Measurements from ENCODE around the gene SULT1A1. TPM values are rescaled to one million over a fixed set of nuclear protein-coding genes. Genes with fewer than 3 reads are reported as not detected.
A peak's percentile ranks its signal among the peaks of the same experiment; 100 is the strongest.
"Not testable (repeated sequence)": the region's sequence is repeated elsewhere in the genome, so short reads cannot be mapped to it uniquely, and the experiment has no call there.

The SULT1A1 gene
- total and polyA plus RNA-seq, 3 experiments from 2014 or later = 5.9 to 7.4 (median 7.3) TPM

- H3K27ac ChIP-seq (ENCODE audit: low read depth, low read length) = not testable (repeated sequence)
- Mint-ChIP-seq H3K4me1 (peaks cover 13 to 24% (median 13%) of the 10 kb centered on the region in 3 donors), H3K4me3 (peak overlapping the region; percentile 82 to 89 (median 85))
Measured at GRCh38 chr16:28622532-28623171, 12.8 kb upstream of the SULT1A1 start.

GRCh38 chr16:28621481-28622155 lies 11.8 kb upstream of the SULT1A1 start:
- Histone ChIP-seq H3K36me3 (ENCODE audit: insufficient read depth, low read length) (no peaks in the 10 kb centered on the region), H3K9me3 (ENCODE audit: low read length) (no peaks in the 10 kb centered on the region), H3K27ac (ENCODE audit: low read depth, low read length) (no peak overlapping the region), H3K27me3 (ENCODE audit: insufficient read depth, low read length, poor library complexity, severe bottlenecking) (no peaks in the 10 kb centered on the region), H3K4me1 (ENCODE audit: insufficient read depth, low read length) (no peaks in the 10 kb centered on the region), H3K4me3 (ENCODE audit: low read length) (no peak overlapping the region)
- Mint-ChIP-seq H3K4me3 (peak overlapping the region; percentile 82 to 89 (median 85)), H3K27me3 (peaks cover 0 to 2% of the 10 kb centered on the region in 2 donors), H3K27ac (peak overlapping the region in 7 of 8 donors; percentile 1 to 74 (median 65)), H3K36me3 (peaks cover 0 to 23% (median 6%) of the 10 kb centered on the region in 3 donors), H3K9me3 (no peaks in the 10 kb centered on the region), H3K4me1 (peaks cover 13 to 24% (median 13%) of the 10 kb centered on the region in 3 donors)
- ChIA-PET POLR2A (no interaction called here), CTCF (no interaction called here)
- DNase-seq = no peak

More at GRCh38 chr16:28622532-28623171, 12.8 kb upstream of the SULT1A1 start:
- H3K4me1 ChIP-seq (ENCODE audit: insufficient read depth, low read length); H3K36me3 ChIP-seq (ENCODE audit: insufficient read depth, low read length); DNase-seq; H3K9me3 ChIP-seq (ENCODE audit: low read length); H3K9me3 Mint-ChIP-seq; H3K27me3 ChIP-seq (ENCODE audit: insufficient read depth, low read length, poor library complexity, severe bottlenecking); H3K27me3 Mint-ChIP-seq: not testable (repeated sequence)
- peak overlapping the region; percentile 51 to 89 (median 63) for H3K27ac Mint-ChIP-seq
- ChIA-PET POLR2A (interaction anchor here (1.0 kb wide), 1 partner anchor 130 kb away, joined by 4 read pairs; the partner anchor contains the start of gene CLN3), CTCF (interaction anchor here (0.7 kb wide), 1 partner anchor 29 kb away, joined by 3 read pairs; no protein-coding TSS in a partner anchor)
- H3K36me3 Mint-ChIP-seq = peaks cover 0 to 19% (median 6%) of the 10 kb centered on the region in 3 donors
- peak overlapping the region; percentile 54 for H3K4me3 ChIP-seq (ENCODE audit: low read length)

DNA sequence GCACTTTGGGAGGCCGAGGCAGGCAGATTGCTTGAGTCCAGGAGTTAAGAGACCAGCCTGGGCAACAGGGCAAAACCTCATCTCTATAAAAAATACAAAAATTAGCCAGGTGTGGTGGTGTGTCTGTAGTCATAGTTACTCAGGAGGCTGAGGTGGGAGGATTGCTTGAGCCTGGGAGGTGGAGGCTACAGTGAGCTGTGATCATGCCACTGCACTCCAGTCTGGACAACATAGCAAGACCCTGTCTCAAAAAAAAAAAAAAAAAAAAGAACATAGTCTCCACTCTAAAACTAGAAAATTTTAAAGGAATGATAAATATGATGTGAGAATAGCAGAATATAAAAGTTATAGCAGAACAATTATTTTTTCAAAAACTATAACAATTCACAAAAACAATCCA lies 10.5 kb upstream of the SULT1A1 start:
- H3K4me1 ChIP-seq (ENCODE audit: insufficient read depth, low read length); H3K4me3 Mint-ChIP-seq; H3K4me3 ChIP-seq (ENCODE audit: low read length); DNase-seq; H3K9me3 Mint-ChIP-seq; H3K36me3 ChIP-seq (ENCODE audit: insufficient read depth, low read length); H3K27me3 Mint-ChIP-seq; H3K27me3 ChIP-seq (ENCODE audit: insufficient read depth, low read length, poor library complexity, severe bottlenecking); H3K9me3 ChIP-seq (ENCODE audit: low read length); CTCF ChIA-PET; H3K27ac ChIP-seq (ENCODE audit: low read depth, low read length): not testable (repeated sequence)
- Mint-ChIP-seq H3K27ac (peak overlapping the region in 2 of 8 donors; percentile 7 to 57), H3K36me3 (peaks cover 0 to 24% (median 6%) of the 10 kb centered on the region in 3 donors), H3K4me1 (peaks cover 13 to 27% (median 13%) of the 10 kb centered on the region in 3 donors)
- POLR2A ChIA-PET = interaction anchor here (0.5 kb wide), 1 partner anchor 192 kb away, joined by 5 read pairs; no protein-coding TSS in a partner anchor

DNA sequence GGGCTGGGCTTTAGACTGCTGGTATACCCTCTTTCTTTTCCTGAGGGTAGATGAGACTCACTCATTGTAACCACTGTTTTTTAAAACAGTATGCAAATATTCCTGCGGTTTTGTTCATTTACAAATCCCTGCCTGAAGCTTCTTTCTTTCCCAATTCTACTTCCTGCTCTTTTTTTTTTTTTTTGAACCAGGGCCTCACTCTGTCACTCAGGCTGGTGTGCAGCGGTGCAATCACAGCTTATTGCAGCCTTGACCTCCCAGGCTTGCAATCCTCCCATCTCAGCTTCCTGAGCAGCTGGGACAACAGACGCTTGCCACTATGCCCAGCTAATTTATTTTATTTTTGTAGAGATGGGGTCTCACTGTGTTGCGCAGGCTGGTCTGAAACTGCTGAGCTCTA lies 8.0 kb upstream of the SULT1A1 start:
- H3K36me3 ChIP-seq (ENCODE audit: insufficient read depth, low read length) = no peaks in the 10 kb centered on the region
- ChIA-PET POLR2A (interaction anchor here (0.5 to 0.6 kb wide), 2 partner anchors 127 to 404 kb away, joined by 4 read pairs; no protein-coding TSS in a partner anchor), CTCF (no interaction called here)
- no peaks in the 10 kb centered on the region for H3K9me3 Mint-ChIP-seq
- H3K4me3 Mint-ChIP-seq = no peak overlapping the region
- no peak overlapping the region for H3K4me3 ChIP-seq (ENCODE audit: low read length)
- peaks cover 9 to 17% (median 11%) of the 10 kb centered on the region in 3 donors for H3K4me1 Mint-ChIP-seq
- no peaks in the 10 kb centered on the region for H3K27me3 ChIP-seq (ENCODE audit: insufficient read depth, low read length, poor library complexity, severe bottlenecking)
- H3K27me3 Mint-ChIP-seq = no peaks in the 10 kb centered on the region
- H3K36me3 Mint-ChIP-seq = peaks cover 0 to 24% (median 6%) of the 10 kb centered on the region in 3 donors
- DNase-seq = no peak
- no peaks in the 10 kb centered on the region for H3K4me1 ChIP-seq (ENCODE audit: insufficient read depth, low read length)
- H3K9me3 ChIP-seq (ENCODE audit: low read length) = no peaks in the 10 kb centered on the region
- H3K27ac ChIP-seq (ENCODE audit: low read depth, low read length) = no peak overlapping the region
- no peak overlapping the region for H3K27ac Mint-ChIP-seq

- Histone ChIP-seq H3K27me3 (ENCODE audit: insufficient read depth, low read length, poor library complexity, severe bottlenecking) (no peaks in the 10 kb centered on the region), H3K4me1 (ENCODE audit: insufficient read depth, low read length) (no peaks in the 10 kb centered on the region), H3K27ac (ENCODE audit: low read depth, low read length) (no peak overlapping the region), H3K36me3 (ENCODE audit: insufficient read depth, low read length) (no peaks in the 10 kb centered on the region), H3K4me3 (ENCODE audit: low read length) (no peak overlapping the region), H3K9me3 (ENCODE audit: low read length) (no peaks in the 10 kb centered on the region)
- Mint-ChIP-seq H3K9me3 (no peaks in the 10 kb centered on the region), H3K27me3 (no peaks in the 10 kb centered on the region), H3K4me3 (no peak overlapping the region), H3K27ac (no peak overlapping the region), H3K36me3 (peaks cover 0 to 24% (median 6%) of the 10 kb centered on the region in 3 donors), H3K4me1 (peaks cover 2 to 5% (median 2%) of the 10 kb centered on the region in 3 donors)
- DNase-seq = no peak
- ChIA-PET POLR2A (no interaction called here), CTCF (interaction anchor here (1.1 to 1.5 kb wide), 2 partner anchors 19 to 339 kb away, joined by 3 to 5 read pairs; partner anchors contain the start of gene SULT1A2)
Measured at GRCh38 chr16:28616636-28617035, 6.8 kb upstream of the SULT1A1 start.

DNA sequence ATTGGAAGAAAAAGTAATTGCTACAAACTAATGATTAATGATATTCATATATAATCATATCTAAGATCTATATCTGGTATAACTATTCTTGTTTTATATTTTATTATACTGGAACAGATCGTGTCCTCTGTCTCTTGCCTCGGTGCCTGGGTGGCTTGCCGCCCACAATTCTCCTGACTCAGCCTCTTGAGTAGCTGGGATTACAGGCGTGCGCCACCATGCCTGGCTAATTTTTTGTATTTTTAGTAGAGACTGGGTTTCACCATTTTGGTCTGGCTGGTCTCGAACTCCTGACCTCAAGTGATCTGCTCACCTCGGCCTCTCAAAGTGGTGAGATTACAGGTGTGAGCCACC lies 6.4 kb upstream of the SULT1A1 start:
- H3K27me3 Mint-ChIP-seq; H3K4me1 ChIP-seq (ENCODE audit: insufficient read depth, low read length); H3K27me3 ChIP-seq (ENCODE audit: insufficient read depth, low read length, poor library complexity, severe bottlenecking); H3K4me1 Mint-ChIP-seq; H3K36me3 ChIP-seq (ENCODE audit: insufficient read depth, low read length); H3K9me3 ChIP-seq (ENCODE audit: low read length); H3K4me3 Mint-ChIP-seq; H3K27ac ChIP-seq (ENCODE audit: low read depth, low read length); H3K27ac Mint-ChIP-seq; H3K9me3 Mint-ChIP-seq; DNase-seq; H3K4me3 ChIP-seq (ENCODE audit: low read length); POLR2A ChIA-PET: not testable (repeated sequence)
- peaks cover 0 to 24% (median 6%) of the 10 kb centered on the region in 3 donors for H3K36me3 Mint-ChIP-seq
- CTCF ChIA-PET = interaction anchor here (1.1 to 1.5 kb wide), 2 partner anchors 19 to 339 kb away, joined by 3 to 5 read pairs; partner anchors contain the start of gene SULT1A2

DNA sequence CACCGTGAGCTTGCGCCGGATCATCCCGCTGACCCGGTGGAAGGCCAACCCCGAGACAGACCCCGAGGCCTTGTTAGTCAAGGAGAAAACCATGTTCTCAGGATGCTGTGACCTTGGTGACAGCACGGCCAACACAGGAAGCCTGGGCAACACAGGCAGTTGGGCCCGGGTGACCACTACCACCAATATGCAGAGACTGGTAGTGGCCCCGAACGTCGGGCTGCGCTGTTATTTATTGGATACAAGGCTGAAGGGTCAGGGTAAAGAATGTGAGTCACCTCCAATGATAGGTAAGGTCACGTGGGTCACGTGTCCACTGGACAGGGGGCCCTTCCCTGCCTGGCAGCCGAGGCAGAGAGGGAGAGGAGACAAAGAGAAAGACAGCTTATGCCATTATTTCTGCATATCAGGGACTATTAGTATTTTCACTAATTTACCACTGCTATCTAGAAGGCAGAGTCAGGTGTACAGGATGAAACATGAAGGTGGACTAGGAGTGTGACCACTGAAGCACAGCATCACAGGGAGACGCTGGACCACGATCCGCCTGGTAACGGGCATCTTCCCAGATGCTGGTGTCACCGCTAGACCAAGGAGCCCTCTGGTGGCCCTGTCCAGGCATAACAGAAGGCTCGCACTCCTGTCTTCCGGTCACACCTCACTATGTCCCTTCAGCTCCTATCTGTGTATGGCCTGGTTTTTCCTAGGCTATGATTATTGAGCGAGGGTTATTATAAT lies 5.8 kb upstream of the SULT1A1 start:
- H3K4me1 Mint-ChIP-seq; H3K27me3 Mint-ChIP-seq; H3K9me3 ChIP-seq (ENCODE audit: low read length); POLR2A ChIA-PET; DNase-seq; H3K4me3 ChIP-seq (ENCODE audit: low read length); H3K36me3 ChIP-seq (ENCODE audit: insufficient read depth, low read length); H3K27me3 ChIP-seq (ENCODE audit: insufficient read depth, low read length, poor library complexity, severe bottlenecking); H3K4me1 ChIP-seq (ENCODE audit: insufficient read depth, low read length); H3K27ac ChIP-seq (ENCODE audit: low read depth, low read length); H3K9me3 Mint-ChIP-seq: not testable (repeated sequence)
- CTCF ChIA-PET = interaction anchor here (1.1 to 1.5 kb wide), 2 partner anchors 18 to 338 kb away, joined by 3 to 5 read pairs; partner anchors contain the start of gene SULT1A2
- Mint-ChIP-seq H3K36me3 (peaks cover 0 to 21% (median 6%) of the 10 kb centered on the region in 3 donors), H3K27ac (peak overlapping the region in 3 of 8 donors; percentile 29 to 56 (median 45)), H3K4me3 (peak overlapping the region in 1 of 7 donors; percentile 45)

Data from CD8-positive, alpha-beta memory T cell (primary cell).